ENCODE results near the gene C5. TPM values are rescaled to one million over a fixed set of nuclear protein-coding genes. Genes with fewer than 3 reads are reported as not detected.

C5 gene
- total and polyA plus RNA-seq, 8 donors: 12.3 to 91.6 (median 77.8) TPM

GRCh38 chr9:120920806-120921178 lies 129.3 kb downstream of the C5 start:
- intact Hi-C loops (cut with DNase I): no loop called here
- Histone ChIP-seq H3K36me3 (peaks cover 0 to 44% of the 10 kb centered on the region in 2 donors), H3K27ac (peak overlapping the region in 1 of 2 donors; percentile 43), H3K9me3 (peaks cover 0 to 3% of the 10 kb centered on the region in 2 donors), H3K4me3 (no peak overlapping the region), H3K27me3 (no peaks in the 10 kb centered on the region), H3K4me1 (peaks cover 0 to 79% of the 10 kb centered on the region in 2 donors)
- ATAC-seq: no peak
- no peak for TF ChIP-seq CTCF (IDR thresholded peaks at IDR 0.05)
- no peak for DNase-seq

- Histone ChIP-seq H3K9me3 (peaks cover 0 to 3% of the 10 kb centered on the region in 2 donors), H3K27me3 (no peaks in the 10 kb centered on the region), H3K27ac (peak overlapping the region; percentile 43 to 51), H3K4me3 (no peak overlapping the region), H3K4me1 (peaks cover 0 to 73% of the 10 kb centered on the region in 2 donors), H3K36me3 (peaks cover 0 to 44% of the 10 kb centered on the region in 2 donors)
- ATAC-seq (no peak), DNase-seq (no peak)
- intact Hi-C loops (cut with DNase I): no loop called here
- no peak for TF ChIP-seq CTCF (IDR thresholded peaks at IDR 0.05)
Measured at GRCh38 chr9:120919843-120920805, 130.0 kb downstream of the C5 start.

- DNase-seq (no peak), ATAC-seq (no peak)
- no peaks in the 10 kb centered on the region for H3K27me3 ChIP-seq
- intact Hi-C loops (cut with DNase I): no loop called here
- peaks cover 0 to 3% of the 10 kb centered on the region in 2 donors for H3K9me3 ChIP-seq
- H3K4me3 ChIP-seq: no peak overlapping the region
- H3K27ac ChIP-seq: peak overlapping the region; percentile 43 to 51
- peaks cover 0 to 63% of the 10 kb centered on the region in 2 donors for H3K4me1 ChIP-seq
- no peak for TF ChIP-seq CTCF (IDR thresholded peaks at IDR 0.05)
- peaks cover 0 to 52% of the 10 kb centered on the region in 2 donors for H3K36me3 ChIP-seq
Measured at GRCh38 chr9:120918931-120919842, 130.9 kb downstream of the C5 start.

DNA sequence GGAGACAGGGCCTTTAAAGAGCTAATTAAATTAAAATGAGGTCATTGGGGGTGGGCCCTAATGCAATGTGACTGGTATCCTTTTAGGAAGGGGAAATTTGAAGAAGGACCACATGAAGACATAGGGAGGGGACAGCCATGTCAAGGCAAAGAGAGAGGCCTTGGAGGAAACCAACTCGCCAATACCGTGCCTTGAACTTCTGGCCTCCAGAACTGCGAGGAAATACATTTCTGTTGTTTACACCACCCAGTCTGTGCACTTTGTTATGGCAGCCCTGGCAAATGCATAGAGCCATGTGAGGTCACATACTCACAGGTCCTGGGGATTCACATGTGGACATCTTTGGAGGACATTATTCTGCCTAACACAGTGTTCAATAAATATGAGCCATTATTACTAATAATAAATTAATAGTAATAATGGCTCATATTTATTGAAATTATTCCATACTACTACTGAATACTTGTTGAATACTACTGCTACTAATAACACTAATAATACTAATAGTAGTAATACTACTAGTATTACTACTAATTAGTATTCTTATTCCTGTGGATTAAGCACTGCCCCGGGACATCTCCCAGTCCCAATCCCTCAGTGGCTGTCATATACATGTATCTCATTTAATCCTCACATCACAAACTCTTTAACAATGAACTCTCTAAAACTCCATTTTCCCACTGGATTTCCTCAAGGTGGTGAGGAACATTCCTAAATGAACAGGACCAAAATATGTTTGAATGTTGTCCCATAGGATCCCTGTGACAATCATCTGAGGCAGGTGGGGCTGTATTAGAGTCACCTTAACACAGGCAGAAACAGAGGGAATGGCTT lies 131.9 kb downstream of the C5 start:
- H3K27ac ChIP-seq: peak overlapping the region in 1 of 2 donors; percentile 43
- no peak for DNase-seq
- ATAC-seq: no peak

More for the DNA sequence above, 131.9 kb downstream of the C5 start:
- intact Hi-C loops (cut with DNase I): no loop called here
- Histone ChIP-seq H3K4me1 (peaks cover 0 to 55% of the 10 kb centered on the region in 2 donors), H3K9me3 (peaks cover 0 to 3% of the 10 kb centered on the region in 2 donors), H3K4me3 (no peak overlapping the region), H3K36me3 (peaks cover 0 to 58% of the 10 kb centered on the region in 2 donors), H3K27me3 (no peaks in the 10 kb centered on the region)
- no peak for TF ChIP-seq CTCF (IDR thresholded peaks at IDR 0.05)
